CD4-positive, alpha-beta memory T cell (primary cell): ENCODE results near the gene LRP1. TPM values are rescaled to one million over a fixed set of nuclear protein-coding genes. Genes with fewer than 3 reads are reported as not detected.

ENCODE experiments used
- CTCF ChIA-PET: fragments of 350-600 bp; sonication (Branson Sonifier 250); formaldehyde crosslinking; loops from one replicate; lab custom pipeline; 2021; ENCODE audit warnings: inconsistent platforms; ENCODE audit not compliant: partially characterized antibody; lab: Charles Lee
- POLR2A ChIA-PET: fragments of 350-600 bp; sonication (Branson Sonifier 250); formaldehyde crosslinking; loops from one replicate; lab custom pipeline; 2021; ENCODE audit not compliant: partially characterized antibody; lab: Charles Lee
- DNase-seq, 5 donors: peaks; one replicate each; pipeline versions ENCODE4 v3.0.0 to v3.0.0-alpha.2; 2020 to 2022; ENCODE audit warnings: mixed read lengths in 1 of 5
- H3K27ac ChIP-seq: one replicate; pipeline ENCODE4 v1.7.0; 2013; ENCODE audit warnings: low read depth, low read length
- H3K27me3 ChIP-seq: 2 replicates; pipeline ENCODE4 v1.7.0; 2013; ENCODE audit warnings: mild to moderate bottlenecking, low read length, moderate library complexity; ENCODE audit not compliant: insufficient read depth
- H3K36me3 ChIP-seq: 2 replicates; pipeline ENCODE4 v1.7.0; 2013; ENCODE audit warnings: mild to moderate bottlenecking, low read length, moderate library complexity; ENCODE audit not compliant: insufficient read depth
- H3K4me1 ChIP-seq: 2 replicates; pipeline ENCODE4 v1.7.0; 2013; ENCODE audit warnings: mild to moderate bottlenecking, low read length, moderate library complexity; ENCODE audit not compliant: insufficient read depth
- H3K4me3 ChIP-seq, 2 donors: one replicate each; pipeline ENCODE4 v1.7.0; 2013; ENCODE audit warnings: low read length in 2 of 2, mild to moderate bottlenecking in 1 of 2
- H3K9me3 ChIP-seq, 2 donors: one replicate each; pipeline ENCODE4 v1.7.0; 2013; ENCODE audit warnings: low read length in 2 of 2, control low read depth in 1 of 2; ENCODE audit not compliant: control insufficient read depth in 1 of 2
- H3K27ac Mint-ChIP-seq, 7 donors: one replicate each; pipeline ENCODE4 v1.8.0; 2020 to 2021; ENCODE audit warnings: mixed read lengths in 7 of 7, mild to moderate bottlenecking in 6 of 7, inconsistent platforms in 3 of 7, moderate library complexity in 3 of 7
- H3K27me3 Mint-ChIP-seq, 2 donors: one replicate each; pipeline ENCODE4 v1.8.0; 2020 to 2021; ENCODE audit warnings: mixed read lengths in 2 of 2
- H3K36me3 Mint-ChIP-seq, 2 donors: one replicate each; pipeline ENCODE4 v1.8.0; 2020 to 2021; ENCODE audit warnings: mixed read lengths in 2 of 2, inconsistent platforms in 1 of 2, mild to moderate bottlenecking in 1 of 2
- H3K4me1 Mint-ChIP-seq, 4 donors: one replicate each; pipeline ENCODE4 v1.8.0; 2020 to 2021; ENCODE audit warnings: mixed read lengths in 4 of 4, mild to moderate bottlenecking in 1 of 4
- H3K4me3 Mint-ChIP-seq, 8 donors: one replicate each; pipeline ENCODE4 v1.8.0; 2020 to 2021; ENCODE audit warnings: mixed read lengths in 8 of 8, mild to moderate bottlenecking in 7 of 8, moderate library complexity in 6 of 8, inconsistent platforms in 3 of 8
- H3K9me3 Mint-ChIP-seq, 8 donors: one replicate each; pipeline ENCODE4 v1.8.0; 2020 to 2021; ENCODE audit warnings: mixed read lengths in 8 of 8, mild to moderate bottlenecking in 5 of 8, inconsistent platforms in 3 of 8, moderate library complexity in 1 of 8
- intact Hi-C: fragments of 100-400 bp; cut with micrococcal nuclease; formaldehyde crosslinking; loops from one replicate; pipeline ENCODE4 v1.15.1; 2023
- polyA plus RNA-seq, 2 donors: library from polyadenylated mRNA; unstranded; fragments of 300-500 nt; fragmentation: Illumina TruSeq; gene quantifications; one replicate each; pipeline ENCODE4 v1.2.3, GENCODE V29; 2021
- total RNA-seq, 2 experiments: library from RNA; stranded (reverse); gene quantifications; one replicate each; pipeline ENCODE4 v1.2.3, GENCODE V29; 2021

The LRP1 gene
- total and polyA plus RNA-seq, 4 experiments from 2014 or later: 0.38 to 11.6 (median 9.7) TPM; not detected in 1

DNA sequence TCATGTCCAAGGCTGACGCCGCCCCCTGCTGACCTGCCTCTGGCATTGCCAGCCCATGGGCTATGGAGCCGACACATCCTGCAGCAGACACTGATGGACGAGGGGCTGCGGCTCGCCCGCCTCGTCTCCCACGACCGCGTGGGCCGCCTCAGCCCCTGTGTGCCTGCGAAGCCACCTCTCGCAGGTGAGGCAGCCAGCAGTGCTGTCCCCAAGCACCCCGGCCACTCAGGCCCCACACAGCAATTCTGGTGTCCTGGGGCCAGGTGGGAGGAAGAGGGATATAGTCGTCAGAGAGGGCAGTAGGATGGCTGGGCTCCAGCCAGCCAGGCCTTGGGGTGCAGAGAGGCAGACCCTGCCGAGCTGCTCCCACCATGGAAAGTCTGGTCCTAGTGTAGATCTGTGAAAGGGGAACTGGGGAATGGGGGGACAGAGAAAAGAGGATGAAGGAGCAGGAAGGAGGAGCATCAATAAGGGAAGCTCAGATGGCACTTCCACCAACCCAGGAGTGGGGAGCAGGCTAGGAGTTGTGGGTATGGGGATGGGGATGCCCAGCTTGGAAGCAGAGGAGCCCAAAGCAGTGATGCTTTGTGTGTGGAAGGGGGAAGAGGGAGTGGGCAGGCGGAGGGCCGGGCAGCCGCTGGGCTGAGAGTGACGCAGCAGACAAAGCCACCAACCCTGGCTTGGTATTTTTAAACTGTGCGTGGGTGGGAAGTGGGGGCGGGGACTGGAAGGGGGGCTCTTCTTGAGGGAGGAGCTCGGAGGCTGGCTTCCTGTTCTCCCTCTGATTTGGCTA is 34.7 kb upstream of the LRP1 start:
- DNase-seq: peak in 4 of 5 donors; percentile 31 to 65 (median 38)
- peak overlapping the region; percentile 87 to 93 (median 91) for H3K27ac Mint-ChIP-seq
- peaks cover 50% of the 10 kb centered on the region for H3K4me1 ChIP-seq
- peaks cover 39% of the 10 kb centered on the region for H3K36me3 ChIP-seq
- intact Hi-C loops: loop anchor here (1.0 kb wide), 1 partner anchor 24 kb away; no protein-coding TSS in a partner anchor
- H3K4me1 Mint-ChIP-seq: peaks cover 25 to 63% (median 41%) of the 10 kb centered on the region in 4 donors
- peak overlapping the region; percentile 51 for H3K27ac ChIP-seq
- H3K9me3 ChIP-seq: no peaks in the 10 kb centered on the region
- CTCF ChIA-PET: interaction anchor here (1.2 to 11.0 kb wide), 5 partner anchors 13 to 85 kb away, joined by 3 to 184 read pairs (median 23); partner anchors contain the start of genes NEMP1 and STAT6
- H3K36me3 Mint-ChIP-seq: peaks cover 19 to 62% of the 10 kb centered on the region in 2 donors
- POLR2A ChIA-PET: interaction anchor here (0.7 to 17.6 kb wide), 6 partner anchors 7 to 426 kb away, joined by 3 to 622 read pairs (median 58); partner anchors contain the start of genes NEMP1 and STAT6
- H3K4me3 Mint-ChIP-seq: peak overlapping the region in 5 of 8 donors; percentile 16 to 75 (median 44)
- H3K4me3 ChIP-seq: no peak overlapping the region
- H3K27me3 Mint-ChIP-seq: no peaks in the 10 kb centered on the region
- no peaks in the 10 kb centered on the region for H3K27me3 ChIP-seq
- H3K9me3 Mint-ChIP-seq: no peaks in the 10 kb centered on the region

DNA sequence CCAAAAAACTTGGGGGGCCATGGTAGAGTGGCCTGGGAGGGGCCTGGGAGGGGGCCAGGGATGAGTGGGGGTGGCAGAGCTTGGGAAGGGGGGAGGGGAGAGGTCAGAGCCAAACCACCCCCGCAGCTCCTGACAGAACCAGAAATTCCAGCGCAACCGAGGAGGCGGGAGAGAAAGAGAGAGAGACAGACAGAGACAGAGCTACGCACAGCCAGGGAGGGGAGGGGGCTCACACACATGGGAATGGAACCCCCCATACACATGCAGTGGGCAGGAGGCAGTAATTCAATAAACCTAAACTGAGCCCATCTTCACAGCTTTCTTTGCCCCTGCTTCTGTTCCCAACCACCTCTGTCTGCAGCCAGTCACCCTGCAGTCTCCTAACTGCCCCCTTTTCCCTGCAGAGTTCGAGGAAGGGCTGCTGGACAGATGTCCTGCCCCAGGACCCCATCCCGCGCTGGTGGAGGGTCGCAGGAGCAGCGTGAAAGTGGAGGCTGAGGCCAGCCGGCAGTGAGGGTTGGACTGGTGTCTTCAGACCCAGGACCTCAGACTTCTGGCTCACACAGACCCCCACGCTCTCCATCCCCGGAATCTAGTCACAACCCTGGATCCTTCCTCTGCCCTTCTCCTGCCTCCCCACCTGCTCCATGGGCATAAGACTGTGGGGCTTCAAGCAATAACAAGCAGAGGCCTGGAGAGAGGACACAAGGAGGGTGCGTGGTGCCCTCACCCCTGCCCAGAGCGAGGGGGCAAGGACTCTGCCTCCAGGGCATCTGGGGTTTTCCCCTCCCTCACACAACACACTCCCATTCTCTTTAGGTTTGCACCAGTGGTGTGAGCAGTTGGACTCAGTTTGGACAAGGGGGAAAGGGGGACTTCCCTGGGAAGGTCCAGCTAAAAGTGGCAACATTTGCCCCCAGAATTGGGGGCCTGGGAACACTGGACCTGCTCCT is 33.8 kb upstream of the LRP1 start:
- CTCF ChIA-PET: interaction anchor here (3.4 to 11.0 kb wide), 4 partner anchors 14 to 29 kb away, joined by 11 to 184 read pairs (median 66); partner anchors contain the start of genes NEMP1 and STAT6
- Histone ChIP-seq H3K4me3 (no peak overlapping the region), H3K27me3 (no peaks in the 10 kb centered on the region), H3K4me1 (peaks cover 50% of the 10 kb centered on the region), H3K36me3 (peaks cover 48% of the 10 kb centered on the region), H3K27ac (peak overlapping the region; percentile 51), H3K9me3 (no peaks in the 10 kb centered on the region)
- peaks cover 28 to 69% of the 10 kb centered on the region in 2 donors for H3K36me3 Mint-ChIP-seq
- H3K4me3 Mint-ChIP-seq: no peak overlapping the region
- peak in 1 of 5 donors; percentile 33 for DNase-seq
- intact Hi-C loops: no loop called here
- POLR2A ChIA-PET: interaction anchor here (0.7 to 17.6 kb wide), 5 partner anchors 14 to 425 kb away, joined by 3 to 622 read pairs (median 108); partner anchors contain the start of genes NEMP1 and STAT6
- H3K27me3 Mint-ChIP-seq: no peaks in the 10 kb centered on the region
- H3K4me1 Mint-ChIP-seq: peaks cover 25 to 59% (median 40%) of the 10 kb centered on the region in 4 donors
- peaks cover 0 to 3% (median 0%) of the 10 kb centered on the region in 8 donors for H3K9me3 Mint-ChIP-seq
- H3K27ac Mint-ChIP-seq: peak overlapping the region; percentile 50 to 92 (median 74)

DNA sequence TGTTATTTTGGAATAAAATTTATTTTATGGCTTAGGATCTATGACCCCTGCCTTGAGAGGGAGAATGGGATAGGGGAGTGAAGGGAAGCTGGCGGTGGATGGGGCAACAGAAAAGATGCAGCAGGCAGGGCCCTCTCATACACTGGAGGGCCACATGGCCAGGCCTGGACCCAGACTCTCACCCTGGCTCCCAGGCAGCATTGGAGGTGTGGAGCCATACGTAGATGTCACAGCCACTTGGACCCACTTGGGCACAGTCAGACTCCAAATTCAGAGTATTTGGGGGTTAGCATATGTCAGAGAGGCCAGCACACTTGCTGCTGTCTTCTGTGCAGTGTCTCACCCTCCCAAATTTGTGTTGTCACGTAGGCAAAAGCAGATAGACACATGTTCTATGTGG is 32.8 kb upstream of the LRP1 start:
- CTCF ChIA-PET: interaction anchor here (0.8 to 11.0 kb wide), 5 partner anchors 12 to 522 kb away, joined by 3 to 184 read pairs (median 6); partner anchors contain the start of gene STAT6
- H3K27ac Mint-ChIP-seq: peak overlapping the region in 5 of 7 donors; percentile 42 to 85 (median 55)

DNA sequence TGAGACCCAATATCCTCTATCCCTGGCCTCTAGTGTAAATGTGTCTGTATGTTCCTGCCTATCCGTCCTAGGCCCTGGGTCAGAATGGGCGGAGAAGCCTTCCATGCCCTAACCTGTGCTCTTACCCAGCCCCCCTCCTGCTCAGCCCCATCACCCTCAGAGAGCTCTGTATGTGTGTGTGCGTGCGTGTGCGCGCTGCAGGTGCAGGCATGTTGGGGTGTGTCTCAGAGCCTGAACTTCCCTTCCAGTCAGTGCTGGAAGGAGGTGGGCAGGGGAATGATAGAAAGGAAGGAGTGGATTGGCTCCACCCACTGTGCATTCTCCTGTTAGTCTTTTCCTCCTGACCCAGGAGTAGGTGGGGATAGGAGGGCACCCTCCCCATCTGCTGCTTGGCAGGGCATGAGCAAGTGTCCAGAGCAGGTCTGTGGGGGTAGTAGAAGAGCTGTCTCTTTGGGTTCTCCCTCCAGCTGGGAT is 32.1 kb upstream of the LRP1 start:
- no peak overlapping the region for H3K27ac ChIP-seq
- intact Hi-C loops: no loop called here
- H3K27me3 Mint-ChIP-seq: no peaks in the 10 kb centered on the region
- no peak for DNase-seq
- H3K4me3 ChIP-seq: no peak overlapping the region
- H3K4me1 Mint-ChIP-seq: peaks cover 14 to 43% (median 28%) of the 10 kb centered on the region in 4 donors
- H3K4me3 Mint-ChIP-seq: no peak overlapping the region
- H3K27ac Mint-ChIP-seq: peak overlapping the region in 5 of 7 donors; percentile 18 to 88 (median 55)
- H3K36me3 Mint-ChIP-seq: peaks cover 37 to 75% of the 10 kb centered on the region in 2 donors
- H3K9me3 Mint-ChIP-seq: peaks cover 0 to 3% (median 0%) of the 10 kb centered on the region in 8 donors
- POLR2A ChIA-PET: interaction anchor here (0.9 to 17.6 kb wide), 5 partner anchors 8 to 32 kb away, joined by 3 to 622 read pairs (median 16); partner anchors contain the start of genes LRP1, NAB2, NEMP1 and STAT6
- no peaks in the 10 kb centered on the region for H3K27me3 ChIP-seq
- CTCF ChIA-PET: interaction anchor here (0.8 to 11.0 kb wide), 6 partner anchors 11 to 523 kb away, joined by 3 to 184 read pairs (median 4); partner anchors contain the start of gene STAT6
- peaks cover 42% of the 10 kb centered on the region for H3K4me1 ChIP-seq
- H3K36me3 ChIP-seq: peaks cover 57% of the 10 kb centered on the region
- no peaks in the 10 kb centered on the region for H3K9me3 ChIP-seq

More for the DNA sequence above, 32.8 kb upstream of the LRP1 start:
- Histone ChIP-seq H3K4me1 (peaks cover 49% of the 10 kb centered on the region), H3K27me3 (no peaks in the 10 kb centered on the region), H3K36me3 (peaks cover 57% of the 10 kb centered on the region), H3K9me3 (no peaks in the 10 kb centered on the region), H3K27ac (no peak overlapping the region), H3K4me3 (no peak overlapping the region)
- H3K36me3 Mint-ChIP-seq: peaks cover 36 to 73% of the 10 kb centered on the region in 2 donors
- peaks cover 19 to 50% (median 35%) of the 10 kb centered on the region in 4 donors for H3K4me1 Mint-ChIP-seq
- peak in 1 of 5 donors; percentile 10 for DNase-seq
- intact Hi-C loops: no loop called here
- POLR2A ChIA-PET: interaction anchor here (0.9 to 17.6 kb wide), 4 partner anchors 13 to 32 kb away, joined by 3 to 622 read pairs (median 10); partner anchors contain the start of genes LRP1, NEMP1 and STAT6
- no peaks in the 10 kb centered on the region for H3K27me3 Mint-ChIP-seq
- peaks cover 0 to 3% (median 0%) of the 10 kb centered on the region in 8 donors for H3K9me3 Mint-ChIP-seq
- no peak overlapping the region for H3K4me3 Mint-ChIP-seq

DNA sequence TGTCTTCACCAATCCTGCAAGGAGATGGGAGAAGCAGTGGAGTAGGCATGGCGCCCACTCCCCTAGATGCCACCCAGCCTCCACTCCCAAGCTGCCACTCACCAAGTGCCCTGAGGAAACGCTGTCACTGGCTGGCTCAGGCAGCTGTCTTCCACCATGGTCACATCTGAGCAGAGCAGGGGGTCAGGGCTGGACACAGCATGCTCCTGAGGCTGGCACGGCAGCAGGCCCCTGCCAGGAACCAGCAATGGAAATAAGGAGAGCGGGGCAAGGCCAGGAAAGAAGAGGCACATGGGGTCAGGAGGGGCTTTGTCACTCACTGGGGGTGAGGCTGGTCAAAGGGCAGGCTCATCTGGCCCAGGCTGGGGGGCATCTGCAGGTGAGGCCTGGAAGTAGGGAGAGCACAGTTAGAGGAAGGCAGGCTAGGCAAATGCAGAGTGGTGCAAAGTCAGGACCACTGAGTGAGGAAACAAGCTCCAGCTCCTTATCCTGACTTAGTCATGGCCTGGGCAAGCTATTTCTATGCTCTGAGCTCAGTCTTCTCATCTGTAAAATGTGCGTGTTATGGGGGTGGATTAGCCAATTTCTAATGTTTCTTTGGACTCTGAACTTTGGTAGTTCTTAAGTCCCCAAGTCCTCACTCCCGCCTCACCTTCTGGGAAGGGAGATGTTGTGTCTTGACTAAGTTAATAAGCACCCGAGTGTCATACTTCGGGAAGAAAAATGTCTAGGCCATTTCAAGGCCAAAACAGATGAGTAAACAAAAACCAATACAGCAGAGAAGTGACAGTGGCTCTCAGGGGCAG is 31.3 kb upstream of the LRP1 start:
- H3K4me1 Mint-ChIP-seq: peaks cover 13 to 36% (median 23%) of the 10 kb centered on the region in 4 donors
- H3K9me3 Mint-ChIP-seq: peaks cover 0 to 3% (median 0%) of the 10 kb centered on the region in 8 donors
- H3K27me3 Mint-ChIP-seq: no peaks in the 10 kb centered on the region
- peaks cover 55% of the 10 kb centered on the region for H3K36me3 ChIP-seq
- H3K4me3 Mint-ChIP-seq: no peak overlapping the region
- no peaks in the 10 kb centered on the region for H3K27me3 ChIP-seq
- peaks cover 34% of the 10 kb centered on the region for H3K4me1 ChIP-seq
- no peak overlapping the region for H3K27ac ChIP-seq
- no peaks in the 10 kb centered on the region for H3K9me3 ChIP-seq
- ChIA-PET CTCF (interaction anchor here (1.5 to 11.0 kb wide), 5 partner anchors 10 to 28 kb away, joined by 3 to 184 read pairs (median 12); partner anchors contain the start of gene STAT6), POLR2A (interaction anchor here (1.3 to 17.6 kb wide), 4 partner anchors 9 to 18 kb away, joined by 3 to 622 read pairs (median 24); partner anchors contain the start of genes NAB2, NEMP1 and STAT6)
- peaks cover 37 to 74% of the 10 kb centered on the region in 2 donors for H3K36me3 Mint-ChIP-seq
- no peak for DNase-seq
- intact Hi-C loops: no loop called here
- no peak overlapping the region for H3K4me3 ChIP-seq
- H3K27ac Mint-ChIP-seq: peak overlapping the region in 4 of 7 donors; percentile 4 to 81 (median 35)
